DND-41 (cell line): Measurements from ENCODE around the gene PLCB4.

Source experiments
- ATAC-seq: fragments of 200-7000 bp; cut with Tn5 transposase; 3 replicates; pipeline ENCODE4 v1.9.1; 2021; ENCODE audit warnings: low read depth; ENCODE audit not compliant: insufficient read depth
- DNase-seq: peaks from one replicate; pipeline ENCODE4 v3.0.0-alpha.2; 2020
- H2AFZ ChIP-seq: 2 replicates; pipeline ENCODE4 v1.6.0; 2012; ENCODE audit warnings: low read depth, low read length
- H3K27ac ChIP-seq: 2 replicates; pipeline ENCODE4 v1.5.1; 2012; ENCODE audit warnings: low read length, inconsistent platforms
- H3K27me3 ChIP-seq: fragments of 200-600 bp; sonication (generic); 2 replicates; pipeline ENCODE4 v1.6.0; 2012; ENCODE audit warnings: low read length, mild to moderate bottlenecking, inconsistent platforms; ENCODE audit not compliant: insufficient read depth, poor library complexity
- H3K36me3 ChIP-seq: 2 replicates; pipeline ENCODE4 v1.5.1; 2012; ENCODE audit warnings: low read length, inconsistent platforms; ENCODE audit not compliant: insufficient read depth
- H3K4me1 ChIP-seq: 2 replicates; pipeline ENCODE4 v1.5.1; 2012; ENCODE audit warnings: mild to moderate bottlenecking, low read length; ENCODE audit not compliant: insufficient read depth
- H3K4me2 ChIP-seq: 2 replicates; pipeline ENCODE4 v1.6.0; 2012; ENCODE audit warnings: mild to moderate bottlenecking, moderate library complexity, low read length, inconsistent platforms; ENCODE audit not compliant: insufficient read depth
- H3K4me3 ChIP-seq, 2 experiments: fragments of 200-600 bp in 1 of 2; shearing (Covaris generic) in 1 of 2; 2 replicates each; pipeline ENCODE4 v1.5.1; 2012 to 2016; ENCODE audit warnings: inconsistent platforms in 2 of 2, low read length in 2 of 2, mild to moderate bottlenecking in 2 of 2, low read depth in 1 of 2, moderate library complexity in 1 of 2
- H3K79me2 ChIP-seq: 2 replicates; pipeline ENCODE4 v1.6.0; 2012; ENCODE audit warnings: low read length, inconsistent platforms; ENCODE audit not compliant: insufficient read depth
- H3K9ac ChIP-seq: 2 replicates; pipeline ENCODE4 v1.6.0; 2012; ENCODE audit warnings: low read depth, mild to moderate bottlenecking, inconsistent platforms, low read length, moderate library complexity
- H3K9me3 ChIP-seq: 2 replicates; pipeline ENCODE4 v1.5.1; 2012; ENCODE audit warnings: low read length, moderate library complexity, mild to moderate bottlenecking, inconsistent platforms; ENCODE audit not compliant: insufficient read depth, severe bottlenecking
- H4K20me1 ChIP-seq: 2 replicates; pipeline ENCODE4 v1.6.0; 2012; ENCODE audit warnings: low read length; ENCODE audit not compliant: insufficient read depth
- EZH2 ChIP-seq: IDR thresholded peaks from 3 replicates; pipeline ENCODE4 v1.6.1; 2012; ENCODE audit warnings: borderline replicate concordance, low read depth, mild to moderate bottlenecking, moderate library complexity, low read length, inconsistent platforms; ENCODE audit not compliant: severe bottlenecking
- TF ChIP-seq, protein P1 (sequence below): IDR thresholded peaks from 2 replicates; pipeline ENCODE4 v1.5.1; 2012; ENCODE audit warnings: borderline replicate concordance, low read length, moderate library complexity, mild to moderate bottlenecking; ENCODE audit not compliant: poor library complexity, severe bottlenecking; ENCODE audit errors: extremely low read depth

PLCB4 gene

DNA sequence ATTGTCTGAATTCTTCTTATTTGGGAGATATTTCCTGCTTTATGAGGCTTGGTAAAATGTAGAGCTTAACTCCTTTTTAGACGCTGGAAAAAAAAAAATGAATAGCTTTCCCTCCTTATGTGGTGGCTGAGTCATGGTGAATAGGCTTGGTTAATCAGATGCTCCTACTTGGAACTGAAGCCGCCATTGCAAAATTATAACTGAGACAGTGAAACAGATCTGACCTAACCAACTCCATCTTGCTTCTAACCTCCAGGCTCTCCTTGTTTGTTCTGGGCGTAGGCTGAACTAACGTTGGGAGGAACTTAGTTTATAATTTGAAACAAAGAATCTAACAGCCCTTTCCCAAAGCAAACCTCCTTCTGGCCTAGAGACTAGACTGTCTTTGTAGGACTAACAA lies 43.2 kb upstream of the PLCB4 start:
- H3K27ac ChIP-seq: no peak overlapping the region
- ATAC-seq: no peak

DNA sequence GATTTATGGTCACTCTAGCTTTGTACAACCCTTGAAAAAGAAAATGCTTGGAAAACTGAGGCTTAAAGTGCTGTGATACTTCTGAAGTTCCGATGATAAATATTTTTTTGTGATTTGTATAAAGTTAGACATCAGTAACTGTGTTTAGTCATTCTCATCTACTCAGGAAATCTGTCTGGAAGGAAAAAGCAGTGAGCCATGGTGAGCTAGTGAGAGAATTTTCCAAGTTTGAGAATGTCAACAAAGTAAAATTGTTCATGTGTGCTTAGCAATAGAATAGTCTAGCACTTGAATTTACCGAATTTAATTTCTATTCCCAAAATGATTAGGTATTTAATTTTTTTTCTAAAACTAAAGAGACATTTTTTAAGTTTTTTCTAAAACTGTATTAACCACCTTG lies 41.3 kb upstream of the PLCB4 start:
- Histone ChIP-seq H3K79me2 (no peaks in the 10 kb centered on the region), H3K4me2 (no peak overlapping the region), H4K20me1 (no peaks in the 10 kb centered on the region), H3K4me3 (no peak overlapping the region), H3K9ac (no peak overlapping the region), H3K9me3 (no peaks in the 10 kb centered on the region), H3K27me3 (no peaks in the 10 kb centered on the region), H3K27ac (no peak overlapping the region), H3K4me1 (no peaks in the 10 kb centered on the region), H2AFZ (no peak overlapping the region), H3K36me3 (no peaks in the 10 kb centered on the region)
- TF ChIP-seq, protein P1, sequence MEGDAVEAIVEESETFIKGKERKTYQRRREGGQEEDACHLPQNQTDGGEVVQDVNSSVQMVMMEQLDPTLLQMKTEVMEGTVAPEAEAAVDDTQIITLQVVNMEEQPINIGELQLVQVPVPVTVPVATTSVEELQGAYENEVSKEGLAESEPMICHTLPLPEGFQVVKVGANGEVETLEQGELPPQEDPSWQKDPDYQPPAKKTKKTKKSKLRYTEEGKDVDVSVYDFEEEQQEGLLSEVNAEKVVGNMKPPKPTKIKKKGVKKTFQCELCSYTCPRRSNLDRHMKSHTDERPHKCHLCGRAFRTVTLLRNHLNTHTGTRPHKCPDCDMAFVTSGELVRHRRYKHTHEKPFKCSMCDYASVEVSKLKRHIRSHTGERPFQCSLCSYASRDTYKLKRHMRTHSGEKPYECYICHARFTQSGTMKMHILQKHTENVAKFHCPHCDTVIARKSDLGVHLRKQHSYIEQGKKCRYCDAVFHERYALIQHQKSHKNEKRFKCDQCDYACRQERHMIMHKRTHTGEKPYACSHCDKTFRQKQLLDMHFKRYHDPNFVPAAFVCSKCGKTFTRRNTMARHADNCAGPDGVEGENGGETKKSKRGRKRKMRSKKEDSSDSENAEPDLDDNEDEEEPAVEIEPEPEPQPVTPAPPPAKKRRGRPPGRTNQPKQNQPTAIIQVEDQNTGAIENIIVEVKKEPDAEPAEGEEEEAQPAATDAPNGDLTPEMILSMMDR: no peak
- TF ChIP-seq EZH2: no peak
- DNase-seq (no peak), ATAC-seq (no peak)

More for the DNA sequence above, 43.2 kb upstream of the PLCB4 start:
- Histone ChIP-seq H2AFZ (no peak overlapping the region), H3K4me1 (no peaks in the 10 kb centered on the region), H3K36me3 (no peaks in the 10 kb centered on the region), H3K27me3 (no peaks in the 10 kb centered on the region), H3K4me3 (no peak overlapping the region), H3K79me2 (no peaks in the 10 kb centered on the region), H3K4me2 (no peak overlapping the region), H3K9ac (no peak overlapping the region), H4K20me1 (no peaks in the 10 kb centered on the region), H3K9me3 (no peaks in the 10 kb centered on the region)
- no peak for DNase-seq
- TF ChIP-seq EZH2: no peak

DNA sequence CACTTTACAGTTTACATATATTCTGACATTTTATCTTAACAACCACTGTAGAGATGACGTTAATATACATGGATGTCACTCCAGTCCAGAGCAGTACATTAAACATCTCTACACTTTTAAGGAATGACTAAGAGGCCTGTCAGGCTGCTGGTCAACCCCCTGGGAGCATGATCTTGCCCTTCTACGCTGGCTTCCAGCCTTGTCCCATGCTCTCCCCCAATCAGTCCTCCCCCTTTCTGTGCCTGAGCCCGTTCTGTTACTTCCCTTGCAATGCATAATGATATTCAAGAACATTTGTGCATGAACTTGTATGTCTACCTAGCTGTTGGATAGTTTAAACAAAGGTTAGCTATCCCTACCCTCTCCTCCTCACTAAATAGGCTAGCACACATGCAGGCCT lies 40.5 kb upstream of the PLCB4 start:
- Histone ChIP-seq H3K79me2 (no peaks in the 10 kb centered on the region), H2AFZ (no peak overlapping the region), H4K20me1 (no peaks in the 10 kb centered on the region), H3K9ac (no peak overlapping the region), H3K4me2 (no peak overlapping the region), H3K4me3 (no peak overlapping the region), H3K9me3 (no peaks in the 10 kb centered on the region), H3K36me3 (no peaks in the 10 kb centered on the region), H3K27ac (no peak overlapping the region), H3K27me3 (no peaks in the 10 kb centered on the region), H3K4me1 (no peaks in the 10 kb centered on the region)
- DNase-seq: no peak
- TF ChIP-seq, protein P1: no peak
- no peak for TF ChIP-seq EZH2
- no peak for ATAC-seq

DNA sequence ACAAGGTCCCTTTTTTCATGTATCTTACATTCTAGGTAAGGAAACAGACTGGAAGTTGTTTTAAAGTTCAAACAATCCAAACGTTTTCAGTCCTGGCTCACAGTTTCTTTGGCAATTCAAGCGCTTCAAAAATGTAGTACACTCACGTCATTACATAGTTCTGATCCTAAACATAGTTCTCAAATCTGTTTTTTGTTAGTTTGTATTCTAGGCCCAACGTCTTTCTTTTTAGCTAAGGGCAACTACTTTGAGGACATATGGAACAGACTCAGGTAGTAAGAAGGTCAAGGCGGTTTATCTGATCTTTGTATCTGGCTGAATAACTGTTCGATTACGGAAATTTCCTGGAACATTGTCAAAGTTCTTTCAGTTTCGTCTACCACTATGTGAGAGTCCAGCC lies 36.9 kb upstream of the PLCB4 start:
- Histone ChIP-seq H4K20me1 (no peaks in the 10 kb centered on the region), H3K9ac (no peak overlapping the region), H3K27me3 (no peaks in the 10 kb centered on the region), H3K4me2 (no peak overlapping the region), H3K36me3 (no peaks in the 10 kb centered on the region), H3K4me1 (no peaks in the 10 kb centered on the region), H3K79me2 (no peaks in the 10 kb centered on the region), H2AFZ (no peak overlapping the region), H3K27ac (no peak overlapping the region), H3K9me3 (no peaks in the 10 kb centered on the region), H3K4me3 (no peak overlapping the region)
- no peak for TF ChIP-seq EZH2
- TF ChIP-seq, protein P1: no peak
- DNase-seq (no peak), ATAC-seq (no peak)
